A673 (cell line): ENCODE data around the gene SDK1. TPM values are rescaled to one million over a fixed set of nuclear protein-coding genes. Genes with fewer than 3 reads are reported as not detected.

Source experiments
- BruUV-seq: library from RNA; stranded (reverse); fragments of 400-500 nt; replicated peaks from 2 replicates; lab custom pipeline; 2021; lab: Mats Ljungman, UMichigan
- CTCF ChIA-PET: fragments of 300-600 bp; sonication (Branson Sonifier 250); formaldehyde crosslinking; loops from one replicate; lab custom pipeline; 2022; ENCODE audit warnings: antibody characterized with exemption; lab: Charles Lee
- POLR2A ChIA-PET: fragments of 300-600 bp; sonication (Branson Sonifier 250); formaldehyde crosslinking; loops from one replicate; lab custom pipeline; 2022; ENCODE audit warnings: antibody characterized with exemption; ENCODE audit not compliant: low non-redundant PET; lab: Charles Lee
- DNase-seq: peaks from one replicate; pipeline ENCODE4 v3.0.0-alpha.2; 2015; ENCODE audit warnings: low spot score
- H3K27ac ChIP-seq: fragments of 200-600 bp; sonication (generic); 2 replicates; pipeline ENCODE4 v1.5.1; 2016; ENCODE audit warnings: mixed run types, low read depth, mild to moderate bottlenecking, mixed read lengths, antibody characterized with exemption, low read length; ENCODE audit not compliant: poor library complexity, severe bottlenecking
- H3K27me3 ChIP-seq: fragments of 200-600 bp; sonication (generic); replicated peaks from 2 replicates; pipeline ENCODE4 v1.6.1; 2017; ENCODE audit warnings: mixed run types, low read depth, mild to moderate bottlenecking, mixed read lengths, antibody characterized with exemption, low read length; ENCODE audit not compliant: insufficient read depth, poor library complexity
- H3K36me3 ChIP-seq: fragments of 200-600 bp; sonication (generic); 2 replicates; pipeline ENCODE4 v1.6.1; 2016; ENCODE audit warnings: mixed run types, mild to moderate bottlenecking, mixed read lengths, antibody characterized with exemption, low read length; ENCODE audit not compliant: insufficient read depth, poor library complexity, severe bottlenecking
- H3K4me1 ChIP-seq: fragments of 200-600 bp; sonication (generic); 2 replicates; pipeline ENCODE4 v1.6.1; 2017; ENCODE audit warnings: mixed run types, mild to moderate bottlenecking, mixed read lengths, antibody characterized with exemption, low read length; ENCODE audit not compliant: insufficient read depth, poor library complexity, severe bottlenecking
- H3K4me3 ChIP-seq: fragments of 200-600 bp; sonication (generic); 2 replicates; pipeline ENCODE4 v1.5.1; 2016; ENCODE audit warnings: low read depth, mixed run types, mild to moderate bottlenecking, mixed read lengths, low read length; ENCODE audit not compliant: poor library complexity, severe bottlenecking
- H3K9me3 ChIP-seq: fragments of 200-600 bp; sonication (generic); 2 replicates; pipeline ENCODE4 v1.6.1; 2016; ENCODE audit warnings: mixed run types, low read depth, mild to moderate bottlenecking, mixed read lengths, antibody characterized with exemption, low read length; ENCODE audit not compliant: poor library complexity, severe bottlenecking
- CTCF ChIP-seq: fragments of 300-800, 200-600 bp; sonication (generic); conservative IDR thresholded peaks from 2 replicates; pipeline ENCODE4 v1.5.1; 2017; ENCODE audit warnings: low read depth, mild to moderate bottlenecking, antibody characterized with exemption, low read length, moderate library complexity, mixed read lengths
- EZH2 ChIP-seq: fragments of 200-600 bp; sonication (generic); IDR thresholded peaks from 2 replicates; pipeline ENCODE4 v1.6.1; 2017; ENCODE audit warnings: borderline replicate concordance, low read depth, mild to moderate bottlenecking, mixed read lengths, antibody characterized with exemption, low read length; ENCODE audit not compliant: poor library complexity, severe bottlenecking
- intact Hi-C: fragments of 100-400 bp; cut with micrococcal nuclease; formaldehyde crosslinking; loops from one replicate; pipeline ENCODE4 v1.10.0; 2022; ENCODE audit not compliant: unreplicated experiment
- total RNA-seq: library from RNA; stranded (reverse); gene quantifications from 2 replicates; pipeline ENCODE4 v1.2.3, GENCODE V29; 2021

The SDK1 gene
- total RNA-seq, 1 experiment from 2014 or later, result 14.7 TPM

GRCh38 chr7:4182605-4183300 is 881.7 kb downstream of the SDK1 start:
- ChIA-PET CTCF (no interaction called here), POLR2A (no interaction called here)
- no peak for TF ChIP-seq CTCF
- no peak for TF ChIP-seq EZH2
- H3K9me3 ChIP-seq, result no peaks in the 10 kb centered on the region
- no peak overlapping the region for H3K27ac ChIP-seq
- intact Hi-C loops, result no loop called here
- no peak for DNase-seq
- H3K36me3 ChIP-seq, result no peaks in the 10 kb centered on the region
- no peaks in the 10 kb centered on the region for H3K27me3 ChIP-seq
- H3K4me1 ChIP-seq, result no peaks in the 10 kb centered on the region
- BruUV-seq, result no TSS peak
- H3K4me3 ChIP-seq, result no peak overlapping the region

GRCh38 chr7:4184653-4185052 is 883.6 kb downstream of the SDK1 start:
- BruUV-seq, result no TSS peak
- TF ChIP-seq EZH2, result no peak
- TF ChIP-seq CTCF, result no peak
- intact Hi-C loops, result no loop called here
- ChIA-PET CTCF (no interaction called here), POLR2A (no interaction called here)
- no peak for DNase-seq
- Histone ChIP-seq H3K4me1 (peaks cover 5% of the 10 kb centered on the region), H3K27me3 (no peaks in the 10 kb centered on the region), H3K4me3 (no peak overlapping the region), H3K9me3 (no peaks in the 10 kb centered on the region), H3K27ac (no peak overlapping the region), H3K36me3 (no peaks in the 10 kb centered on the region)

GRCh38 chr7:4185136-4185535 is 884.1 kb downstream of the SDK1 start:
- intact Hi-C loops, result no loop called here

More at GRCh38 chr7:4185136-4185535, 884.1 kb downstream of the SDK1 start:
- ChIA-PET POLR2A (no interaction called here), CTCF (no interaction called here)
- no peak for DNase-seq
- H3K27me3 ChIP-seq, result no peaks in the 10 kb centered on the region
- BruUV-seq, result no TSS peak
- no peaks in the 10 kb centered on the region for H3K36me3 ChIP-seq
- H3K4me1 ChIP-seq, result peaks cover 7% of the 10 kb centered on the region
- H3K9me3 ChIP-seq, result no peaks in the 10 kb centered on the region
- no peak overlapping the region for H3K27ac ChIP-seq
- no peak for TF ChIP-seq CTCF
- TF ChIP-seq EZH2, result no peak
- H3K4me3 ChIP-seq, result no peak overlapping the region
